ENCODE results near the gene KAZALD1. TPM values are rescaled to one million over a fixed set of nuclear protein-coding genes. Genes with fewer than 3 reads are reported as not detected.

Gene KAZALD1
- polyA plus RNA-seq, 1 of the 3 experiments (the other 2 are of a cell fraction), result 3.0 TPM

DNA sequence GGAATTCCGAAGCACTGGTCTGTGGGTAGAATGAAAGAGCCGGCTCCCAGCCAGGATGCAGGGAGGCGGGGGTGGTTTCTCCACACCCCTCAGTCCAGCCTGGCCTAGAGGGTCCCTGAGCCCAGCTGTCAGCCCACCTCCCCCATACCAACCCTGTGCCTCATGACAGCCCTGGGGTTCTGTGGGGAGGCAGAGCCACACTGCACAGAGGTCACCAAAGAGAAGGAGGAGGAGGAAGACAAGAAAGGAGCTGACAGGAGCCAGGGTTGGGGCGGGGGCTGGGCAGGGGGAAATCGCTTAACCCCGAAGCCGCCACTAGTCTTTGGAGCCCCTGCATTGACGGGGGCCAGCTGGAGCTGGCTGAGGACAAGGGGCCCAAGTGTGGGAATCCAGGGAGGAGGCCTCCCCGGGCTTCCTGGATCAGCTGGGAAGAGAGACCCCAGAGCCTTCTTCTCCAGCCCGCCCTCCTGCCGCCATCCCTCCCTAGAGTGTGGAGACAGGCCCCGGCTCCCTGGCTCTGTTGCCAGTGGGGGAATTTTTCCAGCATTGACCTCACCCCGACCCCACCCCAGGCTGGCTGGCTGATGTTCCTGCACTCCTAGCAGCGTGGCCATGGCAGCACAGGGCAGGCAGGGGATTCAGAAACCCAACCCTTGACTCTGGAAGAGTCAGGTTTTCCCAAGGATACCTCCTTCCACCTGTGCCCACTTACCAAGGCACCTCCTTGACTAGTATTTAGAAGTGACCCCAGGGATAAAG, 32.5 kb downstream of the KAZALD1 start:
- peaks cover 0 to 10% of the 10 kb centered on the region in 2 experiments; a peak in 1 of 4 replicates for H3K4me1 ChIP-seq (ENCODE audit: control insufficient read depth in 1 of 2, insufficient read depth in 2 of 2, low read depth in 1 of 2, low read length in 1 of 2)
- ChIA-PET POLR2A (interaction anchor here (1.3 kb wide), 1 partner anchor 48 kb away, joined by 4 read pairs; no protein-coding TSS in a partner anchor), CTCF (interaction anchor here (1.0 to 32.9 kb wide), 15 partner anchors 11 to 75 kb away, joined by 3 to 972 read pairs (median 13); partner anchors contain the start of genes KAZALD1 and TLX1)
- H3K27me3 ChIP-seq (ENCODE audit: insufficient read depth), result peaks cover 26% of the 10 kb centered on the region; the same call in 1 of the 2 replicates
- H3K36me3 ChIP-seq (replicated peaks in 1 of 2; ENCODE audit: control insufficient read depth in 1 of 2, insufficient read depth in 2 of 2, low read length in 1 of 2), result no peaks in the 10 kb centered on the region
- WGBS (ENCODE audit: low lambda C conversion rate), result 60% methylated on average over 9 of the region's 14 CpGs
- no peak overlapping the region for H3K27ac ChIP-seq (ENCODE audit: low read depth in 2 of 2, low read length in 1 of 2)
- DNase-seq, result no peak
- H3K4me3 ChIP-seq (ENCODE audit: low read depth in 2 of 2, low read length in 1 of 2), result no peak overlapping the region
- no peaks in the 10 kb centered on the region for H3K79me2 ChIP-seq (ENCODE audit: insufficient read depth)
- H3K9me2 ChIP-seq, result no peaks in the 10 kb centered on the region
- no peak overlapping the region for H2AFZ ChIP-seq (ENCODE audit: low read depth)
- no peaks in the 10 kb centered on the region for H3F3A ChIP-seq (replicated peaks; ENCODE audit: insufficient read depth)
- no peak overlapping the region for H3K4me2 ChIP-seq
- no peaks in the 10 kb centered on the region for H4K20me1 ChIP-seq (ENCODE audit: insufficient read depth)
- no peak overlapping the region for H3K9ac ChIP-seq
- H3K9me3 ChIP-seq, result no peaks in the 10 kb centered on the region
- no peak for TF ChIP-seq FOXJ3 (CRISPR knock-in tag; IDR thresholded peaks at IDR 0.05)
- TF ChIP-seq TAF1 (IDR thresholded peaks at IDR 0.05; ENCODE audit: borderline replicate concordance, low read depth, low read length), result no peak
- TF ChIP-seq RFX5 (IDR thresholded peaks at IDR 0.05; ENCODE audit: low read length), result no peak
- TF ChIP-seq GATA2 (CRISPR knock-in tag; IDR thresholded peaks at IDR 0.05), result no peak
- TF ChIP-seq GABPA (IDR thresholded peaks at IDR 0.05; ENCODE audit: low read depth), result no peak
- no peak for TF ChIP-seq JUND (IDR thresholded peaks at IDR 0.05)

DNA sequence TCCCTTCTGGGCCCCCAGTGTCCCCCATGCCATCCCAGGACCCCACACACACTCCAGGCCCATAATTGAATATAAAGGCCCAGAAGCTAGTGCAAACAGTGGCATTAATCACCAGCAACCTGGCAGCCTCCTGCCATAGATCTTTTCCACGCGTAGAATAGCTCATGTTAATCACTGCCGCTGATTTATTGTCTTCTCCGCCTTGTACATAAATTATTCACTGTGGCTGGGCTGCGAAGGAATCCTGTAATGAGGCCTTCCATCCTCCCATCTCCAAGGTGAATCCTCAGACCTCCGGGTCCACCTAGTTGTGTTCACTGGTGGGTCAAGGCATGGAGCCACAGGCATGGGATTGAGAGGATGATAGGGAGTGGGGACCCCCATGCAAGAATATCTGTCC, 33.2 kb downstream of the KAZALD1 start:
- H3F3A ChIP-seq (replicated peaks; ENCODE audit: insufficient read depth), result no peaks in the 10 kb centered on the region
- peaks cover 33% of the 10 kb centered on the region; the same call in 1 of the 2 replicates for H3K27me3 ChIP-seq (ENCODE audit: insufficient read depth)
- H4K20me1 ChIP-seq (ENCODE audit: insufficient read depth), result no peaks in the 10 kb centered on the region
- no peak overlapping the region for H3K27ac ChIP-seq (ENCODE audit: low read depth in 2 of 2, low read length in 1 of 2)
- H3K4me3 ChIP-seq (ENCODE audit: low read depth in 2 of 2, low read length in 1 of 2), result no peak overlapping the region
- peaks cover 0 to 10% of the 10 kb centered on the region in 2 experiments; a peak in 1 of 4 replicates for H3K4me1 ChIP-seq (ENCODE audit: control insufficient read depth in 1 of 2, insufficient read depth in 2 of 2, low read depth in 1 of 2, low read length in 1 of 2)
- H2AFZ ChIP-seq (ENCODE audit: low read depth), result no peak overlapping the region
- no peaks in the 10 kb centered on the region for H3K9me2 ChIP-seq
- H3K36me3 ChIP-seq (replicated peaks in 1 of 2; ENCODE audit: control insufficient read depth in 1 of 2, insufficient read depth in 2 of 2, low read length in 1 of 2), result no peaks in the 10 kb centered on the region
- 74% methylated on average over 6 of the region's 6 CpGs for WGBS (ENCODE audit: low lambda C conversion rate)
- CTCF ChIA-PET, result interaction anchor here (1.0 to 32.9 kb wide), 26 partner anchors 10 to 198 kb away, joined by 3 to 972 read pairs (median 9); partner anchors contain the start of genes KAZALD1, PDZD7, SFXN3 and TLX1
- DNase-seq, result no peak
- POLR2A ChIA-PET, result interaction anchor here (0.8 to 1.5 kb wide), 2 partner anchors 27 to 47 kb away, joined by 3 to 10 read pairs; no protein-coding TSS in a partner anchor
- no peak for TF ChIP-seq EZH2phosphoT487 (IDR thresholded peaks at IDR 0.05; ENCODE audit: borderline replicate concordance, low read depth)
- no peak for TF ChIP-seq MEF2A (IDR thresholded peaks at IDR 0.05; ENCODE audit: borderline replicate concordance, low read depth)
- TF ChIP-seq FOXJ3 (CRISPR knock-in tag; IDR thresholded peaks at IDR 0.05), result no peak
- H3K79me2 ChIP-seq (ENCODE audit: insufficient read depth), result no peaks in the 10 kb centered on the region
- H3K9ac ChIP-seq, result no peak overlapping the region
- H3K9me3 ChIP-seq, result no peaks in the 10 kb centered on the region
- H3K4me2 ChIP-seq, result no peak overlapping the region

DNA sequence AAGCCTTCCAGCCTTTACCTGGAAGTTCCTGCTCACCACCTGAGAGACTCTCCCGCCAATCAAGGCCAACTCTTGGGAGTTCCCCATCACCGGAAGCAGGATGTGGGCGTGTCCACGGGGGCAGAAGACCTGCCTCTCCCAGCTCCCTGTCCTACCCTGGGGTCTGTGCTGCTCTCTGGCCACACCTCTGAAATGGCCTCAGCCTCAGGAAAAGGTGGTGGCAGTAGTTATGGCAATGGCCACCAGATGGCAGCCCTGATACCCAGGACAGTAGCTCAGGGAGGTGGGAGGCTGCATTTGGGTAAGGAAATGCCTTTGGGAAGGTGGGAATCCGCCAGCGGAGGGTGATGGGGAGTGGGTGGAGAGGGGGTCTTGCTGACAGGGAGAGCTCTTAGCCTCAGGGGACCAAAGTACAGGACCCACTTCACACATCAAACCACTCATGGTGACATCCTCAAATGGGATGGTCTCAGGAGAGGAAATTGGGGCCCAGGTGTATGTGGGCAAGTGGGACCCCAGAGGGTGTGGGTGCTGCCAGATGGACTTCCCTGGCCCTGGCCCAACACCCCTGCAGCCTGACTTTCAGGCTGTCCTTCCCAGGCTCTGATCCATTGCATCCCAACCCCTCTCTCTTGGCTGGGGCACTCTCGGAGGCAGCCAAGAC, 33.9 kb downstream of the KAZALD1 start:
- ChIA-PET POLR2A (interaction anchor here (0.6 to 1.5 kb wide), 4 partner anchors 27 to 57 kb away, joined by 3 to 10 read pairs (median 4); partner anchors contain the start of gene TLX1), CTCF (interaction anchor here (0.8 to 32.9 kb wide), 35 partner anchors 9 to 393 kb away, joined by 3 to 972 read pairs (median 6); partner anchors contain the start of genes KAZALD1, PDZD7, SFXN3 and TLX1)
- TF ChIP-seq, protein P1, sequence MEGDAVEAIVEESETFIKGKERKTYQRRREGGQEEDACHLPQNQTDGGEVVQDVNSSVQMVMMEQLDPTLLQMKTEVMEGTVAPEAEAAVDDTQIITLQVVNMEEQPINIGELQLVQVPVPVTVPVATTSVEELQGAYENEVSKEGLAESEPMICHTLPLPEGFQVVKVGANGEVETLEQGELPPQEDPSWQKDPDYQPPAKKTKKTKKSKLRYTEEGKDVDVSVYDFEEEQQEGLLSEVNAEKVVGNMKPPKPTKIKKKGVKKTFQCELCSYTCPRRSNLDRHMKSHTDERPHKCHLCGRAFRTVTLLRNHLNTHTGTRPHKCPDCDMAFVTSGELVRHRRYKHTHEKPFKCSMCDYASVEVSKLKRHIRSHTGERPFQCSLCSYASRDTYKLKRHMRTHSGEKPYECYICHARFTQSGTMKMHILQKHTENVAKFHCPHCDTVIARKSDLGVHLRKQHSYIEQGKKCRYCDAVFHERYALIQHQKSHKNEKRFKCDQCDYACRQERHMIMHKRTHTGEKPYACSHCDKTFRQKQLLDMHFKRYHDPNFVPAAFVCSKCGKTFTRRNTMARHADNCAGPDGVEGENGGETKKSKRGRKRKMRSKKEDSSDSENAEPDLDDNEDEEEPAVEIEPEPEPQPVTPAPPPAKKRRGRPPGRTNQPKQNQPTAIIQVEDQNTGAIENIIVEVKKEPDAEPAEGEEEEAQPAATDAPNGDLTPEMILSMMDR (IDR thresholded peaks at IDR 0.05), result peak; percentile 81
- TF ChIP-seq SMC3 (IDR thresholded peaks at IDR 0.05; ENCODE audit: low read depth, low read length), result peak; percentile 92
- no peak for TF ChIP-seq FOSL2 (IDR thresholded peaks at IDR 0.05; ENCODE audit: borderline replicate concordance, low read depth)
- peak; percentile 72 for TF ChIP-seq RAD21 (IDR thresholded peaks at IDR 0.05; ENCODE audit: low read length)
- Histone ChIP-seq H3K79me2 (ENCODE audit: insufficient read depth) (no peaks in the 10 kb centered on the region), H3K9me2 (no peaks in the 10 kb centered on the region), H3K4me3 (ENCODE audit: low read depth in 2 of 2, low read length in 1 of 2) (peak overlapping the region in 1 of 2 experiments; percentile 40; a peak in 1 of 4 replicates), H3K4me2 (no peak overlapping the region), H3F3A (replicated peaks; ENCODE audit: insufficient read depth) (no peaks in the 10 kb centered on the region), H3K27ac (ENCODE audit: low read depth in 2 of 2, low read length in 1 of 2) (no peak overlapping the region), H3K36me3 (replicated peaks in 1 of 2; ENCODE audit: control insufficient read depth in 1 of 2, insufficient read depth in 2 of 2, low read length in 1 of 2) (no peaks in the 10 kb centered on the region), H3K9me3 (no peaks in the 10 kb centered on the region), H4K20me1 (ENCODE audit: insufficient read depth) (no peaks in the 10 kb centered on the region), H3K27me3 (ENCODE audit: insufficient read depth) (peaks cover 34% of the 10 kb centered on the region; the same call in 1 of the 2 replicates), H3K9ac (no peak overlapping the region), H2AFZ (ENCODE audit: low read depth) (no peak overlapping the region), H3K4me1 (ENCODE audit: control insufficient read depth in 1 of 2, insufficient read depth in 2 of 2, low read depth in 1 of 2, low read length in 1 of 2) (peaks cover 0 to 10% of the 10 kb centered on the region in 2 experiments; a peak in 1 of 4 replicates)
- 0% methylated on average over 2 of the region's 7 CpGs for WGBS (ENCODE audit: low lambda C conversion rate)
- peak; percentile 85 for DNase-seq

Data from SK-N-SH (cell line).